COLO829 (cell line): ENCODE results near the gene CIROP.
A peak's percentile ranks its signal among the peaks of the same experiment; 100 is the strongest.
"Not testable (repeated sequence)": the region's sequence is repeated elsewhere in the genome, so short reads cannot be mapped to it uniquely, and the experiment has no call there.

Experiments
- DNase-seq: peaks from one replicate; pipeline ENCODE4 v3.0.0; 2012; ENCODE audit warnings: low spot score

Gene CIROP

DNA sequence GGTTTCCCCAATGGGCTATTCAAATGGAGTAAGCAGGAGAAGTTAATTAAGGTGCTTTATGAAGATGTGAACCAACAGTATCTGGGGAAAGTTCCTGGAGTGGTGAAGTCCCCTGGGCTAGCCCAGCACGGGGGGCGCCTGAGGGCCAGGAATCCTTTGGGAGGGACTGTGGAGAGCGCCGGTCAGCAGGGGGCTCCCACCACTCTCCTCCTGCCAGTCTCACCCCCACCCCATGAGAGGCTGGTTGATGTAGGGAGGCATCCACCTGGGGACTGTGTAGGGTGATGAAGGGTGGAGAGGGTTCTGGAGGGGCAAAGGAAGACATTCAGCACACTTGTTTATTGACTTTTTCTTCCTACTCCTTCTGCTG lies 9.9 kb upstream of the CIROP start:
- DNase-seq, result no peak

DNA sequence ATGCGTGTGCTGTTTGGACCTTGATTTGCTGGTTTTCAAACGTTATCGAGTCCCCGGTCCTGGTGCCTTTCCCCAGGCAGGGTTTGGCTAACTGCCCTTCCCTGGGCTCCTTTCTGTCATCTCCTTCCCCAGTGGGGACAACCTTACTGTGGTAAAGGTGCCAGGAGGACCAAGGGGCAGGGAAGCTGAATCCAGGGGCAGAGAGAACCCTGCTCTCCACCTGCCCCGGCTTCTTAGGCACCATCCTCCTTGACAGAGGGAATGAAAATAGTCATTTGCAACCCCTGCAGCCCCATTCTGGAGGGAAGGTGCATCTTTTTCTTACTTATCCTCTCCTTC lies 9.3 kb upstream of the CIROP start:
- no peak for DNase-seq

DNA sequence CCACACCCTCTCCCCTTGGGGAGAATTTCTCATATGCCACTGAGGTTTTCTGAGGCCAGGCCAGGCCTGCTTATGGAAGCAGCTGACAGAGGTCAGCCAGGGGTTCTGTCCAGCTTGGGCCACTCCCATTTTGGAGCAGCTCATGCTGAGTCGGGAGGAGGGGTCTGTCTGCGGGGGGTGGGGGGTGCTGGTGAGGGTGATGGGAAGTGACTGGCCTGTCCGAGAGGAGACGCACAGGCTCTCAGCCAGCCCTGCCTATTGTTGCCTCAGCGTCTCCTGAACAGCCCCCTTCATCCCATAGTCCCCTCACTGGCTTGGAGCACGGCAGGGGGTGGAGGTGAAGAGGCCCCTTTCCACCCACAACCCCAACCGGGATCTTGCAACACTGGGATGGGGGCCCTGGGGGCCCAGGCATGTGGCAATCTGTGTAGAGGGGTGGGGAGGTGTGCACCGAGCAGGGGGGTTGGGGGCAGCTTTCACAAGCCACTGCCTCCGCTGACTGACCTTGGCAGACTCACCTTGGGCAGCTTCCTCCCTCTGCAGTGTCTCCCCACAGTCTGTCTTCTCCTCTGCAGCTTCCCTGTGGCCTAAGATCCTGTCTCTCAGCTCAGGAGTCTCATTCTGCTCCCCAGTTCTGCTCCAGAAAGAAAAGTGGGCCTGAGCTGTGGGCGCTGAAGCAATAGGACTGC lies 8.8 kb upstream of the CIROP start:
- no peak for DNase-seq

DNA sequence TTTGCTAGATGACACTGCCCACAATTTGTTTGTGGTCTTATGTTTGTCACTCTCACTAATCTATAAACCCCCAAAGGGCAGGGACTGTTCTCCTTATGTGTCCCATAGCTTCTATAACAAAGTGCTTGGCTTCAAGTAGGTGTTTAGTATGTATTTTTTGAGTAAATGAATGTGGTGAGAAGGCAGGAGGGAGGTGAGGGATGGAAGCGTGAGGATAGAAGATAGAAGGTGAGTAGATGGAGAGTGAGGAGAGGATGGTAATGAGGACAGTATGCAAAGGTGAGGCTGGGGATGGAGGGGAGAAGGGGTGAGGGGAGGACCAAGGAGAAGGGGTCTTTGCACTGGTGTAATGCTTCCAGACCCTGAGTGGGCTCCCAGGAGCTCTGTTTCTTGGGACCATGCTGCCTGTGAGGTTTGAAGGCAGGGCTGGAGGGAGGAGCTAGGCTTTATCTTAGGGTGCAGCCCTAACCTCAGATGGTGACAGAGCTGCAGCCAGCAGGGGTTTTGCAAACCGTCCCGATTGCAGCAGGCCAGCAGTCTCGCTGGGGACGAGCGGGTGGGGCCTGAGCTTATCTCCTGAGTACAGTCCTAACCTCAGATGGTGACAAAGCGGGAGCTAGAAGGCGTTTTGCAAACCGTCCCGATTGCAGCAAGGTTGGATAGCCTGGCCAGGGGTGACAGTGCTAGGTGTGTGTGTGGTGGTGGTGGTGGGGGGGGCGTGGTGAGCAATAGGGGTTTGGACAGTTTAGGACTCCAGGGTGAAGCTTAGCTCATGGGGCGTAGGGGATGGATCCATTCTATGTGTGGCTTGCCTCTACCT lies 7.8 kb upstream of the CIROP start:
- DNase-seq, result no peak

DNA sequence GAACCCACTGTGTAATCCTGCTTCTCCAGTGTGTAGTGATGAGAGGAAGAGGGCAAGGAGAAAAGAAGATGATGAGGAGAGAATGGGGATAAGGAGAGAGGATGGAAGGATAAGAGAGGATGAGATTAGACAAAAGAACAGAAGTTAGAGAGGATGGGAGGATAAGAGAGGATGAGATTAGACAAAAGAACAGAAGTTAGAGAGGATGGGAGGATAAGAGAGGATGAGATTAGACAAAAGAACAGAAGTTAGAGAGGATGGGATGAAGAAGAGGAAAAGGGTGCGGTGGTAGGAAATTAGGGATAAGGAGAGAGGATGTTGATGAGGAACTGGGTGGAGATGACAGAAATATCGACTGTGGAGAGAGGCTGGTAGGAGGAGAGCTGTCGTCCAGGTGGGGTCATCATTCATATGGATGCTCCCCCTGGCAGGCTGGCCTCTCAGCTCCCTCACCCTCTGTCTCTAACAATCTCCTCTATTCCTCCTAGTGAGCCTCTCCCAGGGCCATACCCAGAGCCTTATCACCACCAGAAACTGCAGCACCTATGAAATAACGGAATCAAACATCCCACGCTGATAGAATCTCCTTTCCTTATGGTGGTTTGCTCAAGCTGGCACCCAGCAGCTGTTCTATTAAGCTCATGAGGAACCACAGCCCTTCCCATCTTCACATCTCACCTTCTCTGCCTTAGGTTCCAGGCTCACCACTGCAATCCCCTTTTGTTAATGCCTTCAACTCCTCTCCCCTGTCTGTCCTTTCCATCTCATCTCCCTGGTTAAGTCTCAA lies 6.0 kb upstream of the CIROP start:
- no peak for DNase-seq

DNA sequence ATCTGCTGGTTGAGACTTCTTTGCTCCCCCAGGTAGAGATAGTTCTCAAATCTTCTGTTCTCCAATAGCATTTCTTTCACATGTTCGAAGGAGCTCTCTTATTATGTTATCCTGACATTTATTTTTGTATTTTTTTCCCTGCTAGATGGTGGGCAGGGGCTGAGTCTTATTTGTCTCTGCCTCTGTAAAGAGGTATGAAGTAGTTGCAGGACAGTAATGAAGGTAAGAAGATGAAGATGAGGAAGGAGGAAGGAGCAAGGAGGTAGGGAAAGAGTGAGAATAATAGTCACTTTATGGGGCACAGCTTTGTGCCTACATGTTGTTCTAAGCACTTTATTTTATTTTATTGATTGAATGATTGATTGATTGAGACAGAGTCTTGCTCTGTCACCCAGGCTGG lies 5.0 kb upstream of the CIROP start:
- DNase-seq, result no peak

DNA sequence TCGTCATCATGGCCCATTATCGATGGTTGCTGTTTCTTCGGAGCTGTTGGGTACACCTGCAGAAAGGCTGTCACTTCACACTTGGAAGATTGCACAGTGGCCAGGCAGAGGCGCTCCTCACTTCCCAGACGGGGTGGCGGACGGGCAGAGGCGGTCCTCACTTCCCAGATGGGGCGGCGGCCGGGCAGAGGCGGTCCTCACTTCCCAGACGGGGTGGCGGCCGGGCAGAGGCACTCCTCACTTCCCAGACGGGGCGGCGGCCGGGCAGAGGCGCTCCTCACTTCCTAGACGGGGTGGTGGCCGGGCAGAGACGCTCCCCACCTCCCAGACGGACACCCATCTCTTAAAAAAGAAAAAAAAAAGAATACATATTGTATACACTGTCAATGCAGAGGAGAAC lies 3.4 kb upstream of the CIROP start:
- not testable (repeated sequence) for DNase-seq

DNA sequence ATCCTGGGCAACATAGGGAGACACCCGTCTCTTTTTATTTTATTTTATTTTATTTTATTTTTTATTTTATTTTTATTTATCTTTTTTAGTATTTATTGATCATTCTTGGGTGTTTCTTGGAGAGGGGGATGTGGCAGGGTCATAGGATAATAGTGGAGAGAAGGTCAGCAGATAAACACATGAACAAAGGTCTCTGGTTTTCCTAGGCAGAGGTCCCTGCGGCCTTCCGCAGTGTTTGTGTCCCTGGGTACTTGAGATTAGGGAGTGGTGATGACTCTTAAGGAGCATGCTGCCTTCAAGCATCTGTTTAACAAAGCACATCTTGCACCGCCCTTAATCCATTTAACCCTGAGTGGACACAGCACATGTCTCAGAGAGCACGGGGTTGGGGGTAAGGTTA lies 2.8 kb upstream of the CIROP start:
- not testable (repeated sequence) for DNase-seq

DNA sequence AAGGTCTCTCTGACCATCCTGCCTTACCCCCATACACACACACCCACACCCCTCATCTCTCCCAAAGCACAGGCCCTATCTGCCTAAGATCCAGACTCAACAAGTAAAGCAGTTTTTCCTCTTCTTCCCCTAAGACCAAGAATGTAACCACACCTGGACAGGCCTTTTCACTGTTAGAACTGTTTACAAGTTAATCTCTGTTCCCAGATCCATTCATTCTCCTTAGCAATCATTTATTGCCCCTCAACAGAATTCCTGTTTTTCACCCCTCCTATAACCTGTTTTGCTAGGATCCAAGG lies 1.9 kb upstream of the CIROP start:
- no peak for DNase-seq

DNA sequence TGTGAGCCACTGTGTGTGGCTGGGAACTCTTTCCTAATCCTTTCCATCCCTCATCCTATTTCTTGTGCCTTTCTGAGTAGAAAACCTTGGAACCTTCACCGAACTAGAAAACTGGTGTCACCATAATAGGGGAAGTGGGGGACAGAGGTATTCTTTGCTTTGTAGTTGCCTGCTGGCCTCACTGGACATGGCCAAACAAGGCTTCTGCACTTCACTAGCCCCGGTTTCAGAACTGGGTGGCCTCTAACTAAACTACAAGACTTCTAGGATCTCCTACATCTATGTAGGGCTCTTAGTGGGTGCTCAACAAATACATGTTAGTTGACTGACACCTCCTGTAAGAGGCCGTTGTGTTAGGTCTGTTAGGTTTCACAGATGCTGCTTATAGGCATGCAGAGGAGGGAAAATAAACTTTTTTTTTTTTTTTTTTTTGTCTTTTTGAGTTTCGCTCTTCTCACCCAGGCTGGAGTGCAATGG lies 597 bp upstream of the CIROP start:
- DNase-seq, result no peak

DNA sequence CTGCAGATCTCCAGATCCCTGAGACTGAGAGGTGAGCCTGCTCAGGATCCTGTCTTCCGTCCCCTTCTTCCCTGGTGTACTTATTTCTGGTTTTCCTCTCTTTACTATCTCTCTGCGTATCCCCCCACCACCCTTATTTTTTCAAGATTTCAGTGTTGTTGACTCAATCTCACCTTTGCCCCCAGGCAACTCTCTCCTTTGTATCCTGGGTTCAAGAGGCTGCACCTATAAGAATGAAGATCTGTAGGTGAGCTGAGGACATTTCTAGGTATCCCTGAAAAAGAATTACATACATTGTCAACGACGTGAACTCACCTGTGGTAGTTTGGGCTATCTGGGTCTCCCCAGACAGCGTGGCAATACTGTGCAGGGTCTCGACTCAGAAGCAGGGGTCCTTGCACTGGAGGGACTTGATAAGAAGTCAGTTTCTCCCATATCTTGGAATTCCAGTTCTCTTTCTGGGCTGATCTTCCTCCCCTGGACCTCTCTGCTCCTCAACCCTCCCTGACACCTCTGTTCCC lies 659 bp downstream of the CIROP start:
- no peak for DNase-seq

DNA sequence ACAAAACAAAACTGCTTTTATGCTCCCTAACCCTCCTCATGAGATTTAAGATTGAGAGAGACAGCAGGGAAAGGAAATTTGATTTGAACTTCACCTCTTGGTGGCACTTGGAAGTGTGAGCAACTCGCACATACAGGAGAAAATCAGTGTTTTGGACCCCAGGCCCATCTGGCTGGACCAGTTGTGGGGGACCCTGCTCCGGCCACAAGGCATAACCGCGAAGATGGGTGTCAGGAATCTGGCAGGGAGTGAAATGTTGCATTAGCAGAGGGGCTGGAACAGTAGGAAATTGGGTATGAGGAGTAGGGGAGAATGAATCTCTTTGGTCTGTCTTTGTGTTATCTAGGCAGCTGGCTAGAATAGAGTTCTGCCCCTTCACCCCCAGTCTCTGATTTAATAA lies 1.2 kb downstream of the CIROP start:
- no peak for DNase-seq

DNA sequence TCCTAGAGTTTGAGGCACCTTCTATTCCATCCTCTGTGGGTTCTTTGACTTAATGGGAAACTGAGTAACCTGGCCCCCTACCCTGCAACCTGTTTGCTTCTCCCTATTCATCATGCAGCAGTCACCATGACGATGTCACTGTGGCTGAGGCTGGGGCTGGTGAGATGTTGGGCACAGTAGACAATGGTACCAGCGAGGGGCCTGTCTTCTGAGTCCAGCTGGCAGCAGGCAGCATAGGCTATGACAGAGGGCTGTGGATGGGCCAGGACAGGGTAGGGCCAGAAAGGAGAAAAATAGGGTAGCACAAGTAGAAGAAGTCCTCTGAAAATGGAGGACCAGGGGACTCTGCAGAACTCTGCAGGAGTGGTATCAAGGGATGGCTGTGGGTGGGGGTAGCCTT lies 2.0 kb downstream of the CIROP start:
- no peak for DNase-seq

DNA sequence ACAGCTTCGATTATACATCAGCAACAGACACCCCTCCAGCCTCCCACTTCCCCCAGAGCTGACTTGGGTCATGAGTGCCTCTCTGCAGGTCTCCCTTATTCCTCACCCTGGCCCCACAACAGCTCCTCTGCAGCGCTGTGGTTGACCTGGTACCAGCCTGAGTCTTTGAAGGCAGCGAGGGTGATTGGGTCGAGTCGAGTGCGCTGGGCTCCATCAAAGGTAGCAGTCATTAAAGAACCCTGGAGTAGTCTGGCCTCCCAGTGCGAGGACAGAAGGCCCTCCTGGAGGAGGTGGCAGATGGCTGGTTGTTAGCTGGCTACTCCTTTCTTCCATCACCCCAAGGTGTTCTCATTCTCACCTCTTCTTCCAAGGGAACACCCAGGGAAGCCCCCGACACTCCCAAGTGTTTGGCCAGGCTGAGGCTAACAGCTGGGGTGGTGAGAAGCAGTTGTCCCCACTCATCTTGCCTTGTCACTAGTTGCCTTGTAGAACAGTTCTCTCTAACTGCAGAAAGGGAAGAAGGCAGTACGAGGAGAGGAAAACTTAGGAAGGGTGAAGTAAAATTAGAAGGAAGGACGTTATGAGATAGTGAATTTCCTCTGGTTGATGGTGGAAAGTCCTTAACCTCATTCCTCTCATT lies 2.7 kb downstream of the CIROP start:
- DNase-seq, result no peak

DNA sequence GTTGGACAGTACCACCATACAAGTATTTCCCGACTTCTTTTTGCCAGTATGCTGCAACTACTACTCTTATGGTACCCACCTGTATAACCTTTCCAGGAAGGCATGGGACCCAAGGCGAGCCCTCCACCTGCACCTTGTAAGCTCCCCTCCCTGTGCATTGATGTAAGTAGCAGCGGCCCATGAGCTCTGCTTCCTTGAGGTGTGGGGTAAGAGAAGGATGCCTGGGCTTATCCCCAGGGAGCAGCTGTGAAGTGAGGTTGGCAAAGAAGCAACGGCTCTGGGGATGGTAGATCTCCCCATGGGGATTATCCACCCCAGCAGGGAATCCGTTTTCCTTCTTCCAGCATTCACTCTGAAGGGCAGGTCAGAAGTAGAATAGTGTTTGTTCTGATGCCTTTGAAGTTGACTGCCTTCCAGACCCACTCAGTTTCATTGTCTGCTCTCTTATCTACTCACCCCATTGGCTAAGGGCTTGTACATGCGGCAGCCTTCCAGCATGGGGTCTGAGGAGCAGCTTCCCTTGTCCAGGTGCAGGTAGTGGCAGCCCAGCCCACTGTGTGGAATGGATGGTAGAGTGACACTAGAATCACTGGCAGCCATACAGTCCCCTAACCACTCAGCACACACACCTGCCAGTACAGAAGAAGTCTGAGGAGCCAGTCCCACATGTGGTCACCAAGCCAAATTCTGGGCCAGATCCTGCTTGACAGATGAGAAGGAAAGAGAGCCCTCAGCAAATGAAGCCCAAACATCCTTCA lies 3.4 kb downstream of the CIROP start:
- no peak for DNase-seq

DNA sequence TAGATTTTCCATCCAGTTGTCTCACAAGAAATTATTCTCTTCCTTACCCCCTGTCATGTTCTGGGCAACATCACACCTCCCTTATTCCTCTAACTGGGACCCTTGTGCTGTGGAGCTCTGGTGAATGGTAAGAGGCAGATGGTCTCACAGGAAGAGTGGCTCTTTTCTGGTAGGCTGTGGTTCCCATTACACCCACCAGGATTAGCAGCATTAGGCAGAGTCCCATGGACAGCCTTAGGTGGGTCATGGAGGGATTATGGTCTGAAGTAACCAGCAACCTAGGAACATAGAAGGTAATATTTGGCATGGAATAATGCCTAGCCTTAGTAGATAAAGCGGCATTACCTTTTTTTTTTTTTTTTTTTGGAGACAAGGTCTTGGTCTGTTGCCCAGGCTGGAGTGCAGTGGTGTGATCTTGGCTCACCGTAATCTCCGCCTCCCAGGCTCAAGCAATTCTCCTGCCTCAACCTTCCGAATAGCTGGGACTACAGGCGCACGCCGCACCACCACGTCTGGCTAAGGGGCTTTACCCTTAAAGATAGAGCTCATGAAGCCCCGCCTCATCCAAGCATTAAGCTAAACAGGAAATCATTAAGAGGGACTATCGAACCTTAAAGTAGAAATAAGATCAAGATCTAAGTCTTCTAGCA lies 5.5 kb downstream of the CIROP start:
- no peak for DNase-seq

DNA sequence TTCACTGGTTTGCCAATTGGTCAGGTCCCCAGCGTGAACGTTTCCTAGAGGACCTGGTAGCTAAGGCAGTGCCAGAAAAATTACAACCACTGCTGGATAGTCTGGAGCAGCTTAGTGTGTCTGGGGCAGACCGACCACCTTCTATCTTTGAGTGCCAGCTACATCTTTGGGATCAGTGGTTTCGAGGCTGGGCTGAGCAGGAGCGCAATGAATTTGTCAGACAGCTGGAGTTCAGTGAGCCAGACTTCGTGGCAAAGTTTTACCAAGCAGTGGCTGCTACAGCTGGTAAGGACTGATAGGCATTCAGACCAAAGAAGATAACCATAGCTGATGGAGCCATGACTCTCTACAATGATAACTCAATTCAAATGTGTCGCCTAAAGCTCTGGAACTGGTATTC lies 7.0 kb downstream of the CIROP start:
- no peak for DNase-seq

DNA sequence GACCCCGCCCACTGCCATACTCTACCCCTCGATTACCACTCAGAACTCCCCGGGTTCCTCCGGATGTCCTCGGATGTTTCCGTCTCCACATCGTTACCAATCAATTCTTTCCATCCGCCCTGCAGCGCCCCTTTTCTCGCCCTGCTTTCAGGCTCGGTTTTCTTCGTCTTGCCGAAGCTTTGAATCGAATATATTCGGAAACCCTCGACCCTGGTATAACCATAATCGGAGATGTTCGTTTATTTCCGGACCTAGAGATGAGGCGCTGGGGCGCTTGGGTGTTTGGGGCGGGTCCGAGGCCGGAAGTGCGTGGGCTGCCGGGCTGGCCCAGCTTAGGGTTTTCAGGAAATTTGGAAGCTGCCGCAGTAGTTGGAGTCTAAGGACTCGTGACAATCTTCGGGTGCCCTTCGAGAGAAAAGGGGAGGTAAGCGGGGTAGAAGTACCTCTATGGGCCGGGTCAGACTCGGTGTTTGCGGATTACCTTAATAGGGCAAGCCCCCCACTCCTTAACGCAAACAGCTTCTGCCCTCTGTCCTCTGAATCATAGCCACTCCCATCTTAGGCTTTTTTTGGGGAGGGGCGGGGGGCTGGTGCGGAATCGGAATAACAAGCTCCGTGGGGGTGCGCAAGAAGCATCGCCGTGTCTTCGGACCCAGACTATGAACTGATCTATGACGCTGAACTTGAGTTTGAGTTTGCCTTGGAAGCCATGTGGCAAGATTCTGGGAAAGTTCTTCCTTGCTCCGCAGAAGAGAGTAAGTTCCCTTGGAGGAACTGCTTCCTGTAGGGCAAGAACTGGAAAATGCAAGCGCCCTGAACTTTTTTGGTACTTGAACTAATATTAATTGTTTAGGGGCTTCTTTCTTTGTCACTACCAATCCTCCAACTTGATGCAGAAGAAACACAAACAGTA lies 9.3 kb downstream of the CIROP start, which contains the start of gene C14orf119:
Gene C14orf119, plus strand, starts transcription at position 310 of the 913 bp plus-strand sequence. CDS start 2,154 bp downstream, outside the sequence.
- peak; percentile 100 for DNase-seq

DNA sequence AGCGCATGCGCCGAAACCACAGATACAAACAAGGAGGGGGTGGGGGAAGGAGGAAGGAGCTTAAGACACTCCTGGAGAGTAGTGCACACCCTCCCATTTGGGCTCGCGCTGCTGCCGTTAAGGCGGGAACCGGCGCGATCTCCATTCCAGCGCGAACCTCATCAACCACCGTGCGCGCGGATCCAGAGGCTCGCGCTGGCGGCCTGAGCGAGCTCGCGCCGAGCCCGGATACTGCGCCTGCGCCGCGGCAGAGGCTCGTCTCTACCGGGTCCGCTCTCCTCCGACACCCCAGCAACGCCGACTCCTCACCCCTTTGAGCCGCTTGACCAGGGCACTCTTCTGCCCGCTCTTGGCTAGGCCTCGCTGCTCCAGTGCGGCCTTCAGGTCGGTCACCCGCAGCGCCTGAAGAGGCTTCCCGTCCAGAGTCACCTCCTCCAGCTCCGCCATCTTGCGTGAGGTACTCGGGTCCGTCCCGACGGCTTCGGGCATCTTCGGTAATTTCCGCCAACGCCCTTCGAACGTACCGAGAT lies 10.1 kb downstream of the CIROP start, which contains the start of gene ACIN1:
Gene ACIN1, minus strand, starts transcription at position 471 of the 530 bp plus-strand sequence. Its CDS starts 24 bp downstream, at position 447.
- peak; percentile 87 for DNase-seq
